ENCODE results near the gene KRTAP5-6. TPM values are rescaled to one million over a fixed set of nuclear protein-coding genes. Genes with fewer than 3 reads are reported as not detected.

KRTAP5-6 gene
- not detected for polyA plus RNA-seq

- DNase-seq: no peak
- Mint-ChIP-seq H3K27me3 (ENCODE audit: low read depth in 3 of 3) (peaks cover 2 to 15% (median 2%) of the 10 kb centered on the region in 3 donors), H3K36me3 (peaks cover 0 to 4% (median 2%) of the 10 kb centered on the region in 3 donors), H3K27ac (peak within 1 kb of the TSS in 1 of 6 donors; percentile 45), H3K4me1 (peaks cover 12 to 20% of the 10 kb centered on the region in 2 donors), H3K9me3 (peaks cover 0 to 4% (median under 1%) of the 10 kb centered on the region in 6 donors), H3K4me3 (no peak within 1 kb of the TSS)
These were observed at the start of gene KRTAP5-6 for GRCh38 chr11:1696608-1697570. KRTAP5-6 (plus strand) TSS chr11:1697195; CDS start chr11:1697246, 51 bp downstream.

- no peaks in the 10 kb centered on the region for H3K4me1 Mint-ChIP-seq
- H3K9me3 Mint-ChIP-seq: peaks cover 0 to 2% (median 0%) of the 10 kb centered on the region in 6 donors
- no peak overlapping the region for H3K4me3 Mint-ChIP-seq
- no peak overlapping the region for H3K27ac Mint-ChIP-seq
- no peaks in the 10 kb centered on the region for H3K36me3 Mint-ChIP-seq
- peaks cover 0 to 5% (median 0%) of the 10 kb centered on the region in 3 donors for H3K27me3 Mint-ChIP-seq (ENCODE audit: low read depth in 3 of 3)
- DNase-seq: no peak
These were observed 48.9 kb upstream of the KRTAP5-6 start for GRCh38 chr11:1647901-1648652.

- no peak for DNase-seq
- peaks cover 0 to 2% (median 0%) of the 10 kb centered on the region in 6 donors for H3K9me3 Mint-ChIP-seq
- H3K4me3 Mint-ChIP-seq: no peak overlapping the region
- H3K27me3 Mint-ChIP-seq (ENCODE audit: low read depth in 3 of 3): peaks cover 0 to 5% (median 0%) of the 10 kb centered on the region in 3 donors
- H3K4me1 Mint-ChIP-seq: no peaks in the 10 kb centered on the region
- no peak overlapping the region for H3K27ac Mint-ChIP-seq
- H3K36me3 Mint-ChIP-seq: no peaks in the 10 kb centered on the region
These were observed 48.2 kb upstream of the KRTAP5-6 start for GRCh38 chr11:1648653-1649420.

- peaks cover 0 to 6% (median 0%) of the 10 kb centered on the region in 3 donors for H3K27me3 Mint-ChIP-seq (ENCODE audit: low read depth in 3 of 3)
- DNase-seq: no peak
- H3K9me3 Mint-ChIP-seq: peaks cover 0 to 2% (median 0%) of the 10 kb centered on the region in 6 donors
- H3K4me3 Mint-ChIP-seq: no peak overlapping the region
- H3K4me1 Mint-ChIP-seq: no peaks in the 10 kb centered on the region
- H3K36me3 Mint-ChIP-seq: no peaks in the 10 kb centered on the region
- H3K27ac Mint-ChIP-seq: no peak overlapping the region
These were observed 46.7 kb upstream of the KRTAP5-6 start for GRCh38 chr11:1650034-1650917.

GRCh38 chr11:1650918-1651262 lies 46.1 kb upstream of the KRTAP5-6 start:
- Mint-ChIP-seq H3K27ac (no peak overlapping the region), H3K27me3 (ENCODE audit: low read depth in 3 of 3) (peaks cover 0 to 8% (median 0%) of the 10 kb centered on the region in 3 donors), H3K9me3 (peaks cover 0 to 2% (median 0%) of the 10 kb centered on the region in 6 donors), H3K4me3 (no peak overlapping the region), H3K36me3 (no peaks in the 10 kb centered on the region), H3K4me1 (no peaks in the 10 kb centered on the region)
- DNase-seq: no peak

GRCh38 chr11:1651411-1651980 lies 45.5 kb upstream of the KRTAP5-6 start:
- H3K9me3 Mint-ChIP-seq: peaks cover 0 to 2% (median 0%) of the 10 kb centered on the region in 6 donors
- no peak overlapping the region for H3K4me3 Mint-ChIP-seq
- no peak for DNase-seq
- peaks cover 0 to 10% (median 3%) of the 10 kb centered on the region in 3 donors for H3K27me3 Mint-ChIP-seq (ENCODE audit: low read depth in 3 of 3)
- H3K27ac Mint-ChIP-seq: no peak overlapping the region
- H3K4me1 Mint-ChIP-seq: no peaks in the 10 kb centered on the region
- no peaks in the 10 kb centered on the region for H3K36me3 Mint-ChIP-seq

- no peaks in the 10 kb centered on the region for H3K4me1 Mint-ChIP-seq
- no peaks in the 10 kb centered on the region for H3K36me3 Mint-ChIP-seq
- no peak for DNase-seq
- H3K4me3 Mint-ChIP-seq: no peak overlapping the region
- H3K9me3 Mint-ChIP-seq: peaks cover 0 to 2% (median 0%) of the 10 kb centered on the region in 6 donors
- H3K27me3 Mint-ChIP-seq (ENCODE audit: low read depth in 3 of 3): peaks cover 5 to 10% (median 7%) of the 10 kb centered on the region in 3 donors
- no peak overlapping the region for H3K27ac Mint-ChIP-seq
These were observed 45.0 kb upstream of the KRTAP5-6 start for GRCh38 chr11:1652026-1652425.

- Mint-ChIP-seq H3K4me3 (no peak overlapping the region), H3K9me3 (peaks cover 0 to 2% (median 0%) of the 10 kb centered on the region in 6 donors), H3K4me1 (no peaks in the 10 kb centered on the region), H3K27me3 (ENCODE audit: low read depth in 3 of 3) (peaks cover 6 to 10% (median 7%) of the 10 kb centered on the region in 3 donors), H3K36me3 (no peaks in the 10 kb centered on the region), H3K27ac (no peak overlapping the region)
- no peak for DNase-seq
These were observed 44.6 kb upstream of the KRTAP5-6 start for GRCh38 chr11:1652442-1652770.

- Mint-ChIP-seq H3K27ac (no peak overlapping the region), H3K4me3 (no peak overlapping the region), H3K36me3 (no peaks in the 10 kb centered on the region), H3K4me1 (no peaks in the 10 kb centered on the region), H3K27me3 (ENCODE audit: low read depth in 3 of 3) (peaks cover 6 to 10% (median 7%) of the 10 kb centered on the region in 3 donors), H3K9me3 (peaks cover 0 to 2% (median 0%) of the 10 kb centered on the region in 6 donors)
- peak; percentile 72 to 78 (median 75) for DNase-seq
These were observed 44.0 kb upstream of the KRTAP5-6 start for GRCh38 chr11:1652771-1653540.

GRCh38 chr11:1653541-1654387 lies 43.2 kb upstream of the KRTAP5-6 start:
- Mint-ChIP-seq H3K4me1 (peaks cover 0 to 4% of the 10 kb centered on the region in 2 donors), H3K27ac (peak overlapping the region in 1 of 6 donors; percentile 27), H3K27me3 (ENCODE audit: low read depth in 3 of 3) (peaks cover 8 to 10% (median 10%) of the 10 kb centered on the region in 3 donors)

More at GRCh38 chr11:1653541-1654387, 43.2 kb upstream of the KRTAP5-6 start:
- Mint-ChIP-seq H3K9me3 (peaks cover 0 to 2% (median 0%) of the 10 kb centered on the region in 6 donors), H3K36me3 (no peaks in the 10 kb centered on the region), H3K4me3 (no peak overlapping the region)
- DNase-seq: no peak

Data from immature natural killer cell (primary cell).